Measurements from ENCODE around the gene COL13A1.

COL13A1 gene

DNA sequence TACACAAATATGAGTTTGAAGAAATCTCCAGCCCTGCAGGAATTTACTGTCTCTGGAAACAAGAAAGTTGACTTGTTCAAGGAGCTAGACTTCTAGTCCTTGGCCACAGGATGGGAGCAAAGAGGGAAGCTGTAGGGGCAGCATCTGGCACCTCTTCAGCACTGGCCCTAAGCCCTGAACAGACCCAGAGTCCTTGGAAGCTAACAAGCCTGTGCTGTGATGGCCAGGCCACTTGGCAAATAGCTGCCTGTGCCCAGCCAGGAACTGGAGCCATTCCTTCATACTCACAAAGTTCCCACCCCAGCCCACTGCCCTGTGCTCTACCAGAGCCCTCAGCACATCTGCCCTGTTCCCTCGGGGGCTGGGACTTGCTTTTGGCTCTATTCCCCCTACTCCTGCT lies 9.4 kb upstream of the COL13A1 start:
- DNase-seq: no peak

DNA sequence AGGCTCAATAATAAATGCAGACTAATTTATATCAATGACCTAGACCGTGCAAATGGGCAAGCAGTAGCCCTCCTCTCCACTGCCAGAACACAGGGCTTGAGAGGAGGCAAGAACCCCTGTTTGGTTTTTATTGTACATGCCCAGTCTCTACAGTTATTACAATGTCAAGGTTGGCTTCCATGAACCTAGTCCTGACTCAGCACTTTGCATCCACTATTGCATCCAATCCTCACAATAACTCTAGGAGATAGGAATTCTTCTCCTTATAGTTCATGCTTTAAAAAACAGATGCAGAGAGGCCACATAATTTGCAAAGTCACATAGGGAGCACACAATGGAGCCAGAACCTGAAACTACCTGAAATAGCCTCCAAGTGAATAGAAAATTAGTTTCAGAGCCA lies 7.0 kb upstream of the COL13A1 start:
- DNase-seq: no peak

DNA sequence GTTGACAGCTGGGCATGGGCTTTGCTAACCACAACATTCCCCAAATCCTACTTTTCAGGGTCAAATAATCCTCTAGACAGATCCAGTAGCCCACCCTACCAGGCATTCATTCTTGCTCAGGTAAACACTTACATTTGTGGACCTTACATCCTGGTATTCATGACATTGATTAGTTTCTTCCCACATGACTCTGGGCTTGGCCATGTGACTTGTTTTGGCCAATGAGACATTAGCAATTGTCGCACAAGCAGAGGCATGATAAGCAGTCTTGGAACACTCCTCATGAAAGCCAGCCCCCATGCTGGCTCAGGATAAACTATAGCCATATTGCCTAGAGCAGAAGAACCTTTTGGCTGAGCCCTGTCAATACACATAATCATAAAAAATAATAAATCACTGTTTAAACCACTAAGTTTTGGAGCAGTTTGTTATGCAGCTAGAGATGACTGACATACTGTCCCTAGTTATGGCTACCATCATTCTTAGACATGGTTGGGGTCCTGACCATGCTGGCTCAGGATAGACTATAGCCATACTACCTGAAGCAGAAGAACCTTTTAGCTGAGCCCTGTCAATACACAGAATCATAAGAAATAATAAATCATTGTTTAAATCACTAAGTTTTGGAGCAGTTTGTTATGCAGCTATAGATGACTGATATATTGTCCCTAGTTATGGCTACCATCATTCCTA lies 6.3 kb upstream of the COL13A1 start:
- DNase-seq: no peak

DNA sequence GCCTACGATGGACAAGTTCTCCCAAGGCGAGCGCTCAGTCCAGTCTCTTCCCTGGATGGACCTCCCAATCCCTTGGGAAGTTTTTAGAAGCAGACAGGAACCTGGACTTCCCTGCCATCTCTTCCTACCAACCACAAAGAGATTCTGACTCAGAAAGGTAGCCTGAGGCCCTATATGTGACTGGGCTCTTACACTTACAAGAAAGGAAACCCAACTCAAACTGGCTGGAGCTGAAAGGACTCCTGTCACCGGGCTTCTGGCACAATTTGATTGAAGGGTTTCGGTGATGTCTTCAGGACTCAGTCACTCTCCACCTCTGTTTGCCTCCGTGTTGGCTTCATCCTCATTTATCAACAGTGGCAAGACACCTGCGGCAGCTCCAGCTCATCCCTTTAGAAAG lies 3.7 kb upstream of the COL13A1 start:
- no peak for DNase-seq

DNA sequence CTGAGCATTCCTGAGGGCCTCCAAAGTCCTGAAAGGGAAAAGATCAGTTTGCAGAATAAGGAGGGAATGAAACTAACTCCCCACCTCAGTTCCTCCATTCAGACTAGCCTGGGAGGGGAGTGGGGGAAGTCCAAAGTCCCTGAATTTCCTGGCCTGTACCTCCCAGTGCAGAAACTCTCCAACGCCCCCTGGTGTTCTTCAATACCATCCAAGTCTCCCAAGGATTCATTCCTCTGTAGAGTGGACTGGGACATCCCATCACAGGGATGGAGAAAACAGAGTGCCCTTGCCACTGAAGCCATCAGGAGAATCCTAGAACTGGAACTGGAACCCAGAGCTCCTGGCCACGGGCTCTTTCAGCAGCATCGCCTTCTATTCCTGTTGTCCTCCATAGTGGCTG lies 1.6 kb upstream of the COL13A1 start:
- peak; percentile 16 to 40 for DNase-seq

DNA sequence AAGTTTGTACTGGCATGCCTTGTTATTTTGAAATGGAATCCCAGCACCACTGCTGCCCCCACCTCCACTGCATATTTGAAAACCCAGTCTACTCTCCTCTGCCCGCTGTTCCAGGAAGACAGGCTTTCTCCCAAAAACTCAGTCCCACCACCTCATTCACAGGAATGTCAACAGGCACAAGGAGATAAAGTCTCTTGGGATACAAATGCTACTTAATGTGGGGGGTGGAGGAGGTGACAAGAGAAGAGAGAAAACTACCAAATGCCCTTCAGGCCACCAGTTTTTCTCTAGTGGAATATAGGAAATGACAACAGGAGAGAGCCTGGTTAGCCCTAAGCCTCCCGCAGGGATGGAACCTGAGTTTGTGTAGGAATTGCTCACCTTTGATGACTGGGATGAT lies 1.0 kb upstream of the COL13A1 start:
- no peak for DNase-seq

DNA sequence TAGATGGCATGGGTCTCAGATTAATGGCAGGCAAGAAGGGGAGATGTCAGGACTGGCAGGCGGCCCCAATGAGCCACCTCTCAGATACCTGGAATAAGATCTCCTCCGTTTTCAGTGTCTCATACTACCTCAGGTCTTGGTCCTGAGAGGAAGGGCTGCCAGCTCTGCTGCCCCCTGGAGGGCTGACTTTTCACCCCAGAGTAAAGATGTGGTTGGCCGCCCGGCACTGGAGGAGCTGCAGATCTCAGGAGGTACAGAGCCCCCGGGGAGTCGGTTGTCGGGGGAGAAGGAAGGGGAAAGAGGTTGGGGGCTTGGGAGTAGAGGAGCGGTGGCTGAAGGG lies 642 bp upstream of the COL13A1 start:
- DNase-seq: peak; percentile 23 to 31

DNA sequence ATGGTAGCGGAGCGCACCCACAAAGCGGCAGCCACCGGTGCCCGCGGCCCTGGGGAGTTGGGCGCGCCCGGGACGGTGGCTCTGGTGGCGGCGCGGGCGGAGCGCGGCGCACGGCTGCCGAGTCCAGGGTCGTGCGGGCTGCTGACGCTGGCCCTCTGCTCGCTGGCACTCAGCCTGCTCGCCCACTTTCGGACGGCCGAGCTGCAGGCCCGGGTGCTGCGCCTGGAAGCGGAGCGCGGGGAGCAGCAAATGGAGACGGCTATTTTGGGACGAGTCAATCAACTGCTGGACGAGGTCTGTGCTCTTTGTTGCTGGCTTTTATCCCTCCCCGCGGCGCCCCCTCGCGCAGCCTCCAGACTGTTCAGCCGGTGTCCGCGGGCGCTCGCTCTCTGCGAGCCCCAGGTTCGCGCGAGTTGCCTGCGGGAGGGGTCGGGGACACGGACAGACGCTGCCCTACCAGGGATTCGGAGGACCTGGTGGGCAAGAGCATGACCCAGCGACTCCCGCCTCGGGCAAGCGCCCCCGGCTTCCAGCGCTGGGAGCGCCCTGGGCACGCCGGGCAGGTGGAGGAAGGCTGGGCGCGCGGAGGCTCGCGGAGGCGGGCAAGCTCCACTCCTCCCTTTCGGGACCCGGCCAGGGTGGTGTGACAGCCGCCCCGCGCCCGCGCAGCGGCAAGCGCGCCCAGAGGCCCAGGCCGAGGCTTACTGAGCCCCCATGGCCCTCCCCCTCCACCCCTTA lies 887 bp downstream of the COL13A1 start:
- DNase-seq: no peak

DNA sequence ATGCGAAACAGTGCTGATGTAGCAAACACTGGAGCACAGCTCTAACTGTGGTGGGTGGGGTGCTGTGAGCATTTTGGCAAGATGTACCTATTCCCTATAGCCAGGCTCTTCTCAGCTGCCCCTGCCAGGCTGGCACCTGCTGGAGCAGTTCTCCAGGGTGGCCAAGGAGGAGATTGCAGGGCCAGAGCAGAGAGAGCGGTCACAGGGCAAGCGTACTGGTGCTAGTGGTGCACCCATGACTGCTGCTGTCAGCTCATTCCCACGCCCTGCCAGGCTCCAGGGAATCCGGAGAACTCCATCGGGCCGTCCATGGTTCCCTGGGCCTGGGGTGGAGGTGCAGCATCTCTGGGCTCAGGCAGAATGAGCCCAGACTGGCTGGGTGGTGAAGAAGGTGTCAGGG lies 2.1 kb downstream of the COL13A1 start:
- DNase-seq: no peak

DNA sequence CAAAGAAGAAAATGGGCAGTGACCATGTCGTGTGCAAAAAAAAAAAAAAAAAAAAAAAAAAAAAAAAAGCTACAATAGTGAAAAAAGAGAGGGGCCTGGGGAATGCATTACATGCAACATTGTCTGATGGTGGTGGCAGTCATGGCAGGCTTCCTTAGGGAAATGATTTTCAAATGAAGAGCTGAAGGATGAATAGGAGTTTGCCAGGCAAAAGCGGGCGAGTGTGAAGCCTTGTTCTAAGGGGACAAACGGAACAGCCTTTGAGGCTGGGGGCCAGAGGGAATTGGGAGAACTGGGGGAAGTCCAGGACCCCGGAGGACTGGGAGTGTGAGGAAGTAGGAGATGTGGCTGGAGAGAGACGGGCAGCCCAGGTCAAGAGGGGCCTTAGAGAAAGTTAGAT lies 3.1 kb downstream of the COL13A1 start:
- no peak for DNase-seq

DNA sequence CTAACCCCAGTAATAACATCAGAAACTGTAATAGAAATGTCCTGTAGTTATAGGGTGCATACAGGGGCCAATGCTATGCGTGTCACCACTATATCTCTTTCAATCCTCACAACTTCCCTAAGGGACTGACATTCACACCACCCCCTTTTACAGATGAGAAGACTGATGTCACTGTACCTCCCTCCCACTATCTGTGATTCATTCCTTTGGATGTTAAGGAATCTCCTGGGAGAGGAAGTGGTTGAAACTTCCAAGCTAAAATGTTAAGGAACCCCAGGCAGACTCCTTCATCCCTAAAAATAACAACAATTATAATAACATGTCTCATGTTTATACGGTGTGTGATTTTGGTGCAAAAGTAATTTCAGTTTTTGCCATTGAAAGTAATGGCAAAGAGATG lies 5.4 kb downstream of the COL13A1 start:
- DNase-seq: no peak

DNA sequence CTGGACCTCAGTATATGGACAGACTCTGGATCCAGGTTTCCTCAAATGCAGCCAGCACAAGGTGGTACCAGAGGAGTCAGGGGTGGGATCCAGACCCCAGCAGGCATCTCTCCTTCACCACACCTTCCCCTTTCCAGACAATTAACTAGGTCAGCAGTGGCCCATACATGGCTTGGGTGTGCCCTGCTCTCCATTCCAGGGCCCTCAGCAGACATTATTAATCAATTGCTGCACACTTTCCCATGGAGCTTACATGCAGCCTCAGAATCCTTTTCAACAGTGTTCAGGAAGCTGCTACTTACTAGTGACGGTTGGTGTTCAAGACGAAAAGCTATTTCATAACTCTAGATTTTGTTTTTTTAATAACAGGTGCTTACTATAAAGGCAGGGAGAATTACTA lies 6.0 kb downstream of the COL13A1 start:
- DNase-seq: no peak

DNA sequence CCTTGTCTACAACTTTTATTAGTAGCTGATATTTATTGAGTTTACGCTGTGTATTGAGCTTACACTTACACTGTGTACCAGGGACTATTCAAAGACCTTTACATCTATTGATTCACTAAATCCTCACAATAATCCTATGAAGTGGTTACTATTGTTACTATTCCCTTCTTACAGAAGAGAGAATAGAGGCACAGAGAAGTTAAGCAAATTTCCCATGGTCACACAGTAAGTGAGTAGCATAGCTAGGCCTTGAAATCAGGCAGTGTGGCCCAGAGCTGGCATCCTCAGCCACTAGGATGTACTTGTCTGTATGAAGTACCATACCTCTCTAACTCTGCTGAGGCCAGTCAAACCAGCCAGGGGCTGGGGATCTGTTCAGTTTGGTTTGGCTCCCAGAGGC lies 7.6 kb downstream of the COL13A1 start:
- no peak for DNase-seq

DNA sequence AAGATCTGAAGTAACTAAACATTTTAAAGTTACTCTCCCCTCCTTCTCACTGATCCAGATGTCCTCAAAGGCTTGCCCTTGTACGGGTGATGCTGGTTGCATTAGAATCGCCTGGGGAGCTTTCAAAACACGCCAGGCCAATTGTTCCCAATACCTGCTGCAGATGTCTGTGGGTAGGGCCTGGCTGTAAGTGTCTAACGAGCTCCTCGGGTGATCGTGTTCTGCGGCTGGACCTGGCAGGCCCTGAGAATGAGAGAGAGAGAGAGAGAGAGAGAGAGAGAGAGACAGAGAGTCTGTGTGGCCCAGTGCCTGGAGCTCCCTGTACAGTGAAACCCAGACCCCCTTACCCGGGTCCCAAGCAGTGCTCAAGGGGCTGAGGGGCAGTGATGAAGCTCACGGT lies 8.4 kb downstream of the COL13A1 start:
- no peak for DNase-seq

DNA sequence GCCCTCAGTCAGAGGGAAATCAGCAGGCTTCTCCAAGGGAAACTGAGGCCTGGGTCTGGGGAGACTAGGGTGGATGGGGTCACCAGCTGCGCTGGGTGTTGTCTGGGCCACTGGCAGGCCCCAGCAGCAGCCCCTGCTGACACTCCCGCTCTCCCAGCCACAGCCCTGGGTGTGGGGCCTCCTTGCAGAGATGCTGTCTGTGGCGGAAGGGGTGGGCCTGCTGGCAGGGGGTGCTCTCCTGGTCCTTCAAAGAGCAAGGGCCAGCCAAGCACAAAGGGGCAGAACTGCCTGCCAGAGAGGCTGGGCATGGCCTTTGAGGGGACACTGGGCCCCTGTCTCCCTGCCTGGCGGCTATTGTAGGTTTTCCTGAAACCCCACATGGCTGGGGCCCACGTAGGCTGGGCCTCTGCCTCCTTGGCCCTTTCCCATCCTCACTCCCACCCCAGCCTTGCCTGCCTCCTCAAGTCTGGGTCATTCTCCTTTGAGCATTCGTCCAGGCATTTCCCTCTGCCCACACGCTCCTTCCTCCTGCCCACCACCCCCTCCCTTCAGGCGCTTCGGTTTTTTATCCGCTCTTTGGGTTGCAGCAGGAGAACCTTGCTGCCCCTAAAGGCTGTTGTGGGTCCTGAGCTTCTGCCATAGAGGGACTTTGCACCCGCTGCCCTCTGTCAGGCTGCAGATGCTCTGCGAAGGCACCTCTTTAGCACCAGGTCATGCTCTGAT lies 9.1 kb downstream of the COL13A1 start:
- DNase-seq: no peak

DNA sequence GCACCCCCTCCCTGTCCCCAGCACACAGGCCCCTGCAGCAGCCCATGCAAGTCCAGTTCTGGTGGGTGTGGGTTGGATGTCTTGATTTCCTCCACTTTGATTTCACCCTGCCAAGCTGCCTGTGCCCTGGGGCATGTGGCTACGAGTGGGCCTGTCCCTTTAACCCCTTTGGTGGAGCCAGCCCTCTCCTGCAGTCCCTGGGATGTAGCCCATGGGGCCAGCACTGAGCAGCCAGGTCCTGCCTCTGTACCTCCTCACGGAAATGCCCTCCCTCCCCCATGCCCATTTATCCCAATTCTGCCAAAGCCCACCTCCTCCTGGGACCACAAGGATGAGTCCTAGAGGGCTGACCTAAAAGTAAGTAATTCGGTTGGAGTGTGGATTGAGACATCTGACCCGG lies 11.9 kb downstream of the COL13A1 start:
- DNase-seq: no peak

DNA sequence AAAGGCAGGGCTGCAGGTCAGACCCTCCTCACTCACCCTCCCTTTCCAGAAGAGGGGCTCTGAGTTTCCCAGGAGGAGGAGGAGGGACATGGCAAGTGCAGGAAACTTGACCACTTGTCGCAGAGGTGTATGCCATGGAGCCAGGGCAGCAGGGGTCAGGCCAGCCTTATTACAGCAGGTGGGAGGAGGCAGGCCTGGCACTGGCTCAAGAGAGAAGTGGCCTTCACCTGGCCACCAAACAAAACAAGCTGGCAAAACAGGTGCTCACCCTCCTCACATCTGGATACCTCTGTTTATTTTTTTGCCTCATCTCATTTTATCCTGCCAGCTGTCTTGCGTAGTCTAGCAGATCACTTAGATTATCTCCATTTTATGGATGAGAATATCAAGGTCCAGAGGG lies 12.5 kb downstream of the COL13A1 start:
- no peak for DNase-seq

DNA sequence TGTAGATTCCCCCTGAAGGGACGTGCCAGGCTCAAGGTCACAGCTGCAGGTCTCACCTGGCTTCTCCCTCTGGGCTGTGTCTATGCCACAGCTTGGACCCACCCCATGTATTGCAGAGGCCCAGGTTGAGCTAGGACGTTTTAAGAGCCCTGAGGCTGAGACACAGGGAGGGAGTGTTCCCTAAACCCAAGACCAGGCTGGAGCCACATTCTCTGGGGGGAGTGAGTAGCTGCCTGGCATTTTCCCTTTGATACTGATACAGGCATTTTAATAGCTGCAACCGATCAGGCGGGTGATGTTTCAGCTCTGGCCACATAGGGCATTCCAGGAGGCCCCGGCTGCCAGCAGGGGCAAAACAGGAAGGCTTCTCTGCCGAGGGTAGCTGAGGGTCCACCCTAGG lies 13.4 kb downstream of the COL13A1 start:
- DNase-seq: no peak

DNA sequence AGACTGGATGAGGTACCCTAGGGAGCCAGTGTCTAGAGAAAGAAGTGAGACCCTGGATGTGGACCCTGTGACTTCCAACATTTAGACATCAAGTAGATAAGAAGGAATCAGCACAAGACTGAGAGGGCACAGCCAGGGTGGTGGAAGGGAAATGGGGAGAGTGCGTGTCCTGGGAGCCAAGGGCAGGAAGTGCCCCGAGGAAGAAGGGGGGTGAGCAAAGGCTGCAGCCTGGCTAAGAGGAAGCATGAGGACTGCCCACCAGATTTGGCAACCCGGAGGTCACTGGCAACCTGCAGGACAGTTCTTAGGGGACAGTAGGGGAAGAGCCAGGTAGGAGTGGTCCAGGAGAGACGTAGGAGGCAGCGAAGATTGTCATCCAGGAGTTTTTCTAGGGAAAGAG lies 14.8 kb downstream of the COL13A1 start:
- peak; percentile 65 to 71 for DNase-seq

DNA sequence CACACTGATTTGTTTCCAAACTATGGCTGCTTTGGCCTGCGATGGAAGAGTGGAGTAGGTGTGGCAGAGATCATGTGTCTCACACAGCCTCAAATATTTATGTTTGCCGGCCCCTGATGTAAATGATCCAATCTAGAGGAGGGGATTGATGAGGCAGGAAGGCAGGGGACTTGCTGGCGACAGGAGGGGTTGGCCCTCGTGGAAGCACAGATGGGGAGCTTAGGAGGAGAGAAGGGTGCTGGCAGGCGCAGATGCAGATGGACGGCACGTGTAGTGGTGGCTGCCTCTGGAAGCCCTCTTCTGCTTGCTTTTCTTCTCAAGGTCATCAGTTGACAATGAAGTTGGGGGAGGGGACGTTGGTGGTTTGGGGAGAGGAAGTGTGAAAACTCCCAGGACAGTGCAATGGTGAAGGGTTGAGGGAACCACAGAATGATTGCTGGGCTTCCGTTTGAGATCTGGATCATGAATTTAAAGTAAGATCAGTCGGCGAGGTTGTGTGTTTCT lies 15.4 kb downstream of the COL13A1 start:
- peak; percentile 83 to 86 for DNase-seq

DNA sequence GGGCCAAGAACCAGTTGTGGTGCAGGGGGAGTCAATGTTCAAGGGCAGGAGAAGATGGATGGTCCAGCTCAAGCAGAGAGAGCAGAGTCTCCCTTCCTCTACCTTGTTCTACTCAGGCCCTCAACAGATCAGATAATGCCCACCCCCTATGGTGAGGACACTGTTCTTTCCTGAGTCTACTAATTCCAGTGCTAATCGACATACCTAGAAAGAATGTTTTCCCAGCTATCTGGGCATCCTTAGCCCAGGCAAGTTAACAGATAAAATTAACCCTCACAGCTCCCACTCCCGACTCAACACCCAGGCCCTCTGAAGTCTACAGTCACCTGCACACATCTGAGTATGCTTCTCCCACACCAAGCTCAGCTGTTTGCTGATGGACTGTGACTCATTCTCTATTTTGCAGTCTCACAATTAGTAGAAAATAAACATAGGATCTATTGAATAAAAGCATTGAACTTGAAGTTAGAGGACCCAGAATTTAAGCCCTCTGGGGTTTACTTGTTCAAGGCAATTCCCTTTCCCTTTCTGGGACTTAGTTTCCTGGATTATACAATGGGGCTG lies 17.1 kb downstream of the COL13A1 start:
- no peak for DNase-seq

DNA sequence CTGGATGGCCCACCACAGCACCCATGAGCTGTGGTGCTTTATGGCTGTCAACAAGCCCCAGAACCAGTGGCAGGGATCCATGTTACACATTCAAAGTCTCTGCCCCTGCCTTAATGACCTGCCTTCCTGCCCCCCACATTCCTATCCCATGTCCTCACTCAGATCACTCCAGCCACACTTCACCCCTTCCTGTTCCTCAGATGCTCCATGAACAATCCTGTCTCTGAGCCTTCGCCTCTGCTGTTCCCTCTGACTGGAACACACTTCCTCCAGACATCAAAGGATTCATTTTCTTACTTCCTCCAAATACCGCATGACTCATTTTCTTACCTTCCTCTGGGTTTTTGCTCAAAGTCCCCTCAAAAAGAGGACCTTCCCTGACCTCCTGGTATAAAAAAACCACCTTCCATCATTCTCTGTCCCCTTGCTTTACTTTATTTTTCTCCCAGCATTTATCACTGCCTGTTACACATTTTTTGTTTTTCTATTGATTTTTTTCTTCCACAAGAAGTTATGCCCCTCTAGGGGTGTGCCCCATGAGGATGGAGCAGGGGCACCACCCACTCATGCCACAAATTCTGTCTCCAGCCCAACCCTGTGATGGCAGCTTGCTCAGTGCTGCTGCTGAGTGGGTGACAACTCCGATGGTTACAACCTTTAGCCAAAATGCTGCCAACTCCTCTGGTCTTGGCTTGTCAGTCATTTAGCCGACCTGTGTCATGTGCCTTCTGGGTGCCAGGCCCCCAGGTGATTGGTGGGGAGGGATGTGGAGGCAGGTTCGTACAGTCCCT lies 18.2 kb downstream of the COL13A1 start:
- peak; percentile 68 to 79 for DNase-seq

DNA sequence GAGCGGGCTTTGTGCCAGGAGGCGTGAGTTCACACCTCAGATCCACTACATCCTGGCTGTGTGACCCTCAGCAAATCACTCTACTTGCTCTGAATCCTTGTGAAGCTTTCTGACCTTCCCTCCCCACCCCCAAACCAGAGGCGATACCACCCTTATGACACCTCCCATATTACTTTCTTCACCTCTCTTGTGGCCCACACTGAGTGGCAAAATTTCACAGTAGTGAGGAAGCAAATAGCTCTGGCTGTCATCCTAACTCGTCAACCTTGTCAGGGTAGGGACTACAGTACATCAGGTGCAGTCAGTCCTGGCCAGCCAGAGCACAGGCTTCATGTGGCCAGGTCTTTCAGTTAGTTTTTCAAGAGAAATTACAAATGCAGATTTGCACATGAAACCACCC lies 19.1 kb downstream of the COL13A1 start:
- DNase-seq: no peak
